GM18873 (cell line): ENCODE measurements around the gene BARD1.
A peak's percentile ranks its signal among the peaks of the same experiment; 100 is the strongest.
"Not testable (repeated sequence)": the region's sequence is repeated elsewhere in the genome, so short reads cannot be mapped to it uniquely, and the experiment has no call there.

Experiments
- ATAC-seq: cut with Tn5 transposase; IDR thresholded peaks from one replicate; pipeline ENCODE4 v1.9.1; 2021; ENCODE audit warnings: mild to moderate bottlenecking, moderate library complexity, moderate number of reproducible peaks; ENCODE audit not compliant: unreplicated experiment, low FRiP score

The BARD1 gene

GRCh38 chr2:214772443-214773015, 37.0 kb downstream of the BARD1 start:
- ATAC-seq: no peak

DNA sequence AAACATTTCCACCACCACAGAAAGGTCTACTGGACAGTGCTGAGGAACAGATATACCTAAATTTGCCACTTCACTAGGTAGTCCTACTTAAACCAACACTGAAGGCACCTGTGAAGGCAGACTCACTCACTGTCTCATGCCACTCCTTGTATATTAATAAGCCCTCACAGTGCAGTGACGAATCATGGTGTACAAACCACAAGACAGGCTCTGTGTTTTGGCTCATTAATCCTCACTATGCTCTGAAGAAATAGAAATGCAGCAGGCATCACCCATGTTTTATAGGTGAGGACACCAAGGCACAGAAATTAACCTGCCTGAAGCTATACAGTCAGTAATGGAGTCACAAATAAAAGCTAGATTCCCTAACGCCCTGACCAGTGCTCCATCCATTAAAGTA, 44.3 kb downstream of the BARD1 start:
- no peak for ATAC-seq

DNA sequence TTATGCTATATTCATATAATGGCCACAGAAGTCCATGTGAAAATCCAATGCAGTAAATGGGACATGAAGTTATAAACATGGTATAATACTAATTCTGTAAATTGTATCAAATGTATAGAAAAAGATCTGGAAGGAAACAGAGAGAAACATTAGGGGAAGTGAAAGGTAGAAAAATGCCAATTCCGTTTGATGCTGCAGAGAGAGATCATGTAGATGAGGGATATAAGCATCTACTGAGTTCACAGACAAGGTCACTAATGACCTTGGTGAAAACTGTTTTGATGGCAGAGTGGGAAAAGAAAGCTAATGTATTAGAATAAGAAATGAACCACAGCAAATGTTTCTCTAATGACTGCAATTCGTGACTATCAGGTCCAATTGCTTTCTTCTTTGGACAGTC, 56.0 kb downstream of the BARD1 start:
- ATAC-seq: no peak

- ATAC-seq: no peak
These were observed 59.0 kb downstream of the BARD1 start for GRCh38 chr2:214750529-214750928.

DNA sequence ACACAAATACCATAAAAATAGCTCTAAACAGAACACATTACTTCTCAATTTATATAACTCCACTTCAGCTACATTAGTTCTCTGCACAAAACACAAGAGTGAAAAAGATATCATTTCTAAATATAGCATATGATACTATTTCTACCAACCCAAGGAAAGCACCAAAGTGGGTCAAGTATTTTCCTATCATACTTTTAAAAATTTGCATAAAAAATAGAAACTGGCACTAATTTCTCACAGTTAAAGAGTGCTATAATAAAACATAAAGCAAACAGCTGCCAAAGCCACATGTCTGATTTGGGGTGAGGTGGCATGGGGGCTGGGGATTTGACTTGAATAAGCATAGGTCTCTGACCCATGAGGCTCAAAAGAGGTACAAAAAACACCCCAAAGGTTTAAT, 61.5 kb downstream of the BARD1 start:
- ATAC-seq: peak; percentile 60

DNA sequence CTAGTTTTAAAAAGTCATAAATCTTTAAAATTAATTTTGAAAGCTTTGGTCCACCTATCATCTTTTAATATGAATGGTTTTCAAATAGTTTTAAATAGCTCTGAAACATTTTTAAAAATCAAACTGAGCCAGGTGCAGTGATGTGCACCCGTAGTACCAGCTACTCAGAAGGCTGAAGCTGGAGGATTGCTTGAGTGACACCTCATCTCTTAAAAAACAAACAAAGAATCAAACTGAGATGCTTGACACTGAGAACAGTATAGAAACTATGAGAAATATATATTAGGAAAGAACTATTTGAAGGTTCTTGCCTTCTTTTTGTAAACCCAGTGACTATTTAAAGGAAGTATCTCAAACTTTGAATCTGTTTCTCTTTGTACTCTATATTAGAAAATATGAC, 67.4 kb downstream of the BARD1 start:
- ATAC-seq: no peak

DNA sequence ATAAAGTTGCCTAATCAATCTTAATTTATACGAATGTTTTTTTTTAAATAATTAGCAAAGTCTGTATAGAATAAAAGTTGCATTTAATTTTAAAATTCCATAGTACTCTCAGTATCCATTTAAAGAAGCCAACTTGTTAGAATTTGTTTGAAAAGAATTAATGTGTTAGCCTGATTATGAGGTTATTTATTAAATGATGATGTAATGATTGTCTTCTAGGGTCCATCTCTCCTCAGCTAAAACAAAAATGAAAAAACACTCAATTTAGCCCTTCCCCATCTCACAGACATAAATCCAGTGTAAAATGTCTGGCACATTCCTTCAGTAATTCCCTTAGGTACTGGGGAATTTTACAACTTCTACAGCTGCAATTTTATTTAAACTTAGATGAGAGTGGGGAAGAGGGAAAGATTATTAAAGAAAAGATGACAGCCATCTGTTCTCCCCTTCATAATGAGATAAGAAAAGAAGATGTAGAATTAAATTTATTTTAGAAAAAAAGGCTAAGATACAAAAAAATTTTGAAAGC, 68.6 kb downstream of the BARD1 start:
- ATAC-seq: no peak

DNA sequence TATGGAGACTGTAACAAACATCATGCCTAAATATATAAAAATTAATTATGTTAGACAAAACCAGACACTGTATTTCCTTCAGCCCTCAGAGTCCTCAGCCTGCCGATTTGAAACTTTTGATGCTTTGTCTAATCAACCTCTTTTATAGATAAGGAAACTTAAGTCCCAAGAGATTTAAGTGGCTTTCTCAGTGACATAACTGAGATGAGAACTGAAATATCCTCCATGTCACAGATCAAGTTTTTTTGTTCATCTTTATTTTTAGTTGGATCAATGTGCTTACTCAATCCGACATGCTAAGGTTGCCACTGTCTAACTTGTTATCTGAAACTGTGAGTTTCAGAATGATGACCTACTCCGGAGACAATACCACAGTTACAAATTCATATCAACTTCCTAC, 72.3 kb downstream of the BARD1 start:
- ATAC-seq: peak; percentile 98

- ATAC-seq: peak; percentile 50
These were observed 78.6 kb downstream of the BARD1 start for GRCh38 chr2:214730800-214731407.

- ATAC-seq: no peak
These were observed 79.2 kb downstream of the BARD1 start for GRCh38 chr2:214730248-214730647.

GRCh38 chr2:214724741-214725140, 84.7 kb downstream of the BARD1 start:
- no peak for ATAC-seq

DNA sequence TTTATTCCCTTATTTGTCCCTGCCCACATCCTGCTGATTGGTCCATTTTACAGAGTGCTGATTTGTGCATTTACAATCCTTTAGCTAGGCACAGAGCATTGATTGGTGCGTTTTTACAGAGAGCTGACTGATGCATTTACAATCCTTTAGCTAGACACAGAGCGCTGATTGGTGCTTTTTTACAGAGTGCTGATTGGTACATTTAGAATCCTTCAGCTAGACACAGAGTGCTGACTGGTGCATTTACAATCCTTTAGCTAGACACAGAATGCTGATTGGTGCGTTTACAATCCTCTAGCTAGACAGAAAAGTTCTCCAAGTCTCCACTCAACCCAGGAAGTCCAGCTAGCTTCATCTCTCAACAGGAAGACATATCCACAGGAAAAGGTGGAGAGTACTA, 91.6 kb downstream of the BARD1 start:
- not testable (repeated sequence) for ATAC-seq

DNA sequence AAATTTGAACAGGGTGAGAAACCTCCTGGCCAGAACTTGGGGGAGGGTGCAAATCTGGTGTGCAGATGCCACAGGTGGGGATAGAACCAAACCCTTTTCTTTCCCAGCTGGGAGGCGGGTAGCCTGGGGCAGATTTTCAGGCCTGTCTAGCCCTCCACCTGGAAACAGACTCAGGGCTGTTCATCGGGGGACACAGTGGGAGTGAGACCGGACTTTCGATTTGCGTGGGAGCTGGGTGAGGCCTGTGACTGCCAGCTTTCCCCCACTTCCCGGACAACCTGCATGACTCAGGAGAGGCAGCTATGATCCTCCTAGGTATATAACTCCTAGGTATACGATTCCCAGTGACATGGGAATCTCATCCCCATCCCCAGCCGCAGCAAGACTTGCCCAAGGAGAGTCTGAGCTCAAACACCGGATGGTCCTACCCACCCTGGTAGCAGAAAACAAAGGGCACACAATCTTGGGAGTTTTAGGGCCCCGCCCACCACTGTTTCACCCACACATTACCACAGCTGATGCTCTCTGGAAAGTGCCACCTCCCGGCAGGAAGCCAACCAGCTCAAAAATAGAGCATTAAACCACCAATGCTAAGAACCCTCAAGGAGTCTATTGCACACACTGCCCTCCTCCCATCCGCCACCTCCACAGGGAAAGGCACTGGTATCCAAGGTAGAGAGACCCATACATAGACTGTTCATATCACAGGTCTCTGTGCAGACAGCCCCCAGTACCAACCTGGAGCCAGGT, 92.5 kb downstream of the BARD1 start:
- ATAC-seq: no peak

GRCh38 chr2:214715025-214715424, 94.5 kb downstream of the BARD1 start:
- ATAC-seq: no peak

DNA sequence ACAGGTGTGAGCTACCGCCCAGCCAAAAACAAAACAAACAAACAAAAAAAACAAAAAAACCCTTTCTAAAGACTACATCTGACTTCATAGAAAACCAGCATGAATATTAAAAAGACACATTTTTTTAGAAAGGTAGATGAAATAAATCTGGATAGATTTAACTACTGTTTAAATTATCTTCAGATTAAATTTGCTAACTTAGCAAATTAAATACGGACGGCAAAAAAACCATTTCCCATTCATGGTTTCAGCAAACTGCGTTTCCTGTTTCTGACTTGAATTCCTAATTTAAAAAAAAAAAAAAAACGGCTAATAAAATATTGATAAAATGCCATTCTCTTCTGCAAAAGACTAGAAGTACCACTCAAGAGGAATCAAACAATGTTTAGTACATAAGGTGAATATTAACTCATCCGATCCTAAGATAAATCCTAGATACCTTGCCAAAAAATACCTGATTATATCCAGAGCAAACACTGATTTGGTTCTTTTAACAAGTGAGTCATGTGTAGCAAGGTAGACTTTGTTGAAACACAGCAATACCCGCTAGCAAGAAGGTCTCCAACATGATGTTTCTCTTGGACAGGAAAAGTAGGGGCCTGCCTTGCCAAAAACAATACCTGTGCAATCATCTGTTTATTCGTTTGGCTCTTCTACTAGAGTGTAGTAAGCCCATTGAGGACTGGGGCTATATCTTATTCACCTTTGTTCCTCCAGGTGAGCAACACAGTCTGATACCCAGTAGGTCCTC, 96.2 kb downstream of the BARD1 start:
- ATAC-seq: no peak

- no peak for ATAC-seq
These were observed 98.8 kb downstream of the BARD1 start for GRCh38 chr2:214710729-214711128.

- ATAC-seq: no peak
These were observed 102.5 kb downstream of the BARD1 start for GRCh38 chr2:214706986-214707385.

- no peak for ATAC-seq
These were observed 110.2 kb downstream of the BARD1 start for GRCh38 chr2:214699236-214699635.

DNA sequence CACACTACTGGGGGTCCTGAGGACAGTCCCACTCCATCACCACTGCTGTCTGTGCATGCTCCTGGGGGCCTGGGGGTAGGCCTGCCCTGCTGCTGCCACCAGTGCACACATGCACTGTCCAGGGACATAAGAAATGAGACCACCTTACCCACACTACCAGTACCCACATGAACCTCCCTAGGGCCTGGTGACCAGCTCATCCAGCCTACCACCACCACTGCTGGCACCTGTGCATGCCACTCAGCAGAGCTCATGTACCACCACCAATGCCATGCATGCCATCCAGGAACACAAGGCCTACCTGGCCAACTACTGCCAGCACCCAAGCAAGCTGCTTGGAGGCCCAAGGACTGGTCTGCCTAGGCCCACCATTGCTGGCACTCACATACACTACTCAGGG, 112.8 kb downstream of the BARD1 start:
- ATAC-seq: no peak

DNA sequence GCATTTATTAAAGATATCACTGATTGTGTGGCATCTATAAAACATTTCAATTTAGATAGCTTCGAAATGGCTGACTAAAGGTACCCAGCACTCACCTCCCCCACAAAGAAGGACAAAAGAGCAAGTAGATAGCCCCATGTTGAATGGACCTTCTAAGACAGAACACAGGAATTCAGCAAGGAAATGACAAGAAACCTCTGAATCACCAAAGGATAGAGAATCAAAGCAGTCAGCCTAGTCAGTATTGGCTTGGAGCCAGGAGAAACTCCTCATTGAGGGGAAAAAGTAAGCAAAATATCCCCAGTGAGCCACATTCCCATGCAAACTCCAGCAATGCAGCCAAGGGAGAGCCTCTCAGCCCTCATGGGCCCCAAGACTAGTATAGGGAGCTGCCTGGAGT, 113.7 kb downstream of the BARD1 start:
- no peak for ATAC-seq

GRCh38 chr2:214683557-214683956, 125.9 kb downstream of the BARD1 start:
- not testable (repeated sequence) for ATAC-seq
